Right cardiac atrium (tissue), 5 donors: ENCODE data around the gene KAZN. TPM values are rescaled to one million over a fixed set of nuclear protein-coding genes. Genes with fewer than 3 reads are reported as not detected.

Source experiments
- ATAC-seq, 2 donors: fragments of 200-7000 bp; cut with Tn5 transposase; one replicate each; pipeline versions ENCODE4 v1.8.0 to v1.9.1; 2020; ENCODE audit warnings: moderate library complexity in 2 of 2, mild to moderate bottlenecking in 1 of 2
- DNase-seq, 3 donors: peaks; one replicate each; pipeline ENCODE4 v3.0.0-alpha.2; 2020
- H3K27ac ChIP-seq: one replicate; pipeline ENCODE4 v1.5.1; 2013; ENCODE audit warnings: mild to moderate bottlenecking, low read length, control low read depth, moderate library complexity
- H3K27me3 ChIP-seq: one replicate; pipeline ENCODE4 v1.6.1; 2013; ENCODE audit not compliant: control insufficient read depth, insufficient read depth
- H3K4me1 ChIP-seq: one replicate; pipeline ENCODE4 v1.6.1; 2013; ENCODE audit warnings: low read length; ENCODE audit not compliant: control insufficient read depth, insufficient read depth
- H3K4me3 ChIP-seq: one replicate; pipeline ENCODE4 v1.5.1; 2013; ENCODE audit warnings: low read length, control low read depth
- H3K9me3 ChIP-seq: one replicate; pipeline ENCODE4 v1.6.1; 2013; ENCODE audit warnings: low read length; ENCODE audit not compliant: control insufficient read depth
- WGBS: extraction: QIAGEN DNeasy Blood & Tissue Kit; methylation state at CpG from one replicate; pipeline ENCODE4 v1.1.7; 2013; 5-methylcytosine and 5-hydroxymethylcytosine counted together
- intact Hi-C, 4 donors: fragments of 100-400 bp; cut with DNase I; formaldehyde crosslinking; loops; one replicate each; pipeline versions ENCODE4 v1.11.0 to v1.14.0; 2022 to 2023
- polyA plus RNA-seq: library from polyadenylated mRNA; stranded (reverse); fragments of 200-250 nt; gene quantifications from one replicate; pipeline ENCODE4 v1.2.3, GENCODE V29; 2013
- total RNA-seq, 4 donors: library from RNA; stranded (reverse); fragmentation: NEBNext Ultra II Directional; extraction: Animal tissue kit (Norgen Biotek cat#: 25700); gene quantifications; one replicate each; pipeline ENCODE4 v1.2.1, GENCODE V29; 2021
- donor health status: healthy with polysubstance abuse.
- donor health status: DM: no; HTN: yes; CAD: no.
- donor health status: DM: no; HTN: no; CAD: no.
- donor health status: DM: no; HTN: yes; CAD: no; lungs with severe emphysema.
- donor health status: DM: yes; HTN: yes; CAD: no.

Gene KAZN
- total and polyA plus RNA-seq, 5 donors, result 3.7 to 14.9 (median 12.7) TPM

DNA sequence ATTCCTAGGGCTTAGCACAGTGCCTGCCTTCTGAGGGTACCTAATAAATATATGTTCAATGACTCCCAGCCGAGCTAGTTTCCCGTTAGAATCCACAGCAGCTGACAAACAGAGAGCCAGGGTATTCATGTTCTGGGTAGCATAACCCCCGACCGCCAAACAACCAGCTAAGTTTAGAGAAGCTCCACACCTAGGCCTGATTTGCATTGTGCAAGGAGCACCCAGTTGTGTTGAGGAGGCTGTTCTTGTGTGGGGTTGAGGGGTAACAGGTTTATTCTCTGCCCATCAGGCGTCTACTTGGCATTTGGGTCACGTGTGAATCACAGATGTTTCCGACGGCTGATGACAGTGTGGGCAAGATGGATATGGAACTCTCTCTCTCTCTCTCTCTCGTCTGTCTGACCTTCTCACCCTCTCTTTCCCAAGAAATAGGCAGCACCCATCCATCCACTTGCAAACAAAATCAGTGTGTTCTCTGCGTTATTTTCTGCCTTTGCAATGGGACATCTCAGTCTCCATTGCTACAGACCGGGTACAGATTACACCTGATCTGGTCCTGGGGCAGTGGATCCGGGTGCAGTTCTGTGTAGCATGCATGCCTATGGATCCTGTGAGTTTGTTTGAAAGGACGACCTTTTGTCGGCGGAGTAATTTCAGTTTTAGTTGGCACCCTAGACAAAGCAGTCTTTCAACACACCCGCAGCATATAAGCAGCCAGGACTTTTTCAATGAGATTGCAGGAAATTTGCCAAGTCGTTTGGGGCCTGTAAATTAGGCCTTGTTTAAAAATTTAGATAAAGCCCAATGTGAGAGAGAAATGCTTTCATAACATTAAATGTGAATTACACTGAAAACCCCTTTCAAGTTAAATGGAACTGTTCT lies 29.4 kb downstream of the KAZN start:
- no peak overlapping the region for H3K27ac ChIP-seq
- ATAC-seq (peak; percentile 29 to 36), DNase-seq (no peak)
- WGBS, result 35% methylated on average over 17 of the region's 17 CpGs
- no peaks in the 10 kb centered on the region for H3K4me1 ChIP-seq
- H3K27me3 ChIP-seq, result no peaks in the 10 kb centered on the region
- H3K4me3 ChIP-seq, result no peak overlapping the region
- intact Hi-C loops, result no loop called here
- no peaks in the 10 kb centered on the region for H3K9me3 ChIP-seq

DNA sequence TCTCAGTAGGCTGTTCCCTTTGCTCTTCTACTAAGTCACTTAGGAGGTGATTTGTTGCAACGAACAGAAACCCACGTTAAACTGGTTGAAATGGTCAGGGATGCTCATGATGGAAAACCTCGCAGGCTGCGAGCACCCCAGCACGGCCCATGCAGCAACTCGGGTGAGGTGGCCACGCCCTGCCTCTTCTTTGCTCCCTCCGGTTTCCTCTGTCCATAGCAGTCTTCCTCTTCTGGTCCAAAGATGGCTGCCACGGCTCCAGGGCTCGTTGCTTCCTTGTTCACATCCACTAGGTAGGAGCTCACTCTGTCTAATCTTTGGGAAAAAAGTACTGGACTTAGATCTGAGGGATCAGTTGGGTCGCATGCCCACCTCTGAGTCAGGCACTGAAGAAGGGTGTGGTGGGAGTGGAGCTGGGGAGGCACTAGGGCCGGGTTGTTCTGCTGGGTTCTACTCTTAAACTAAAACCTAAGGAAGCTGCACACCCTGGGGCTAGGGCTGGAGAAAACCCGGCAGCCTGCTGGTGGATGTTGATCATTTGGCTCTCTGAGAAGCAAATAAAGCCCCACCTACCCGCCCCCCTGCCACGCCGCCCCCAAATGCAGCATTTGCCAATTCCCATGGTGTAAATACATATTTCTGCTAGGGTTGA lies 31.0 kb downstream of the KAZN start:
- Histone ChIP-seq H3K4me3 (no peak overlapping the region), H3K9me3 (no peaks in the 10 kb centered on the region), H3K27me3 (no peaks in the 10 kb centered on the region), H3K4me1 (no peaks in the 10 kb centered on the region), H3K27ac (no peak overlapping the region)
- WGBS, result 89% methylated on average over 16 of the region's 16 CpGs
- no peak for ATAC-seq
- no peak for DNase-seq
- intact Hi-C loops, result no loop called here

DNA sequence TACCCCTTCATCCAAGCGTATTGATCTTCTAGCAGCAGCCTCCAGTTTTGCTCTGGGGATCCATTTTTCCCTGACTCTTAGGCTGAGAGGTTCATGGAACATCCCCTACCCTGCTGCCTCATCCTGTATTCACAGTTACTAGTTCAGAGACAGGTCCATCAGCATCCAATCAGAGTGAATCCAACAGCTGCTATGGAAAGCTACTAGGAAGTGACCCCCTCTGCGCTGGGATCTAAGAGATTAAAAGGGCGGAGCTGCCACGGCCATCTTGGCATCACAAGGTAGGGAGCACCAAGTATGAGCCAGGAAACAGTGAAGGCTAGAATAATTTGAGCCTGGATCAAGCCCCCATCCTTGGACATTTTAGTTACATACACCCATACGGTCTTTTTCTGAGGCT lies 32.5 kb downstream of the KAZN start:
- Histone ChIP-seq H3K9me3 (no peaks in the 10 kb centered on the region), H3K4me1 (no peaks in the 10 kb centered on the region), H3K27ac (no peak overlapping the region), H3K4me3 (no peak overlapping the region), H3K27me3 (no peaks in the 10 kb centered on the region)
- ATAC-seq (no peak), DNase-seq (no peak)
- intact Hi-C loops, result no loop called here
- WGBS, result 91% methylated on average over 5 of the region's 5 CpGs

DNA sequence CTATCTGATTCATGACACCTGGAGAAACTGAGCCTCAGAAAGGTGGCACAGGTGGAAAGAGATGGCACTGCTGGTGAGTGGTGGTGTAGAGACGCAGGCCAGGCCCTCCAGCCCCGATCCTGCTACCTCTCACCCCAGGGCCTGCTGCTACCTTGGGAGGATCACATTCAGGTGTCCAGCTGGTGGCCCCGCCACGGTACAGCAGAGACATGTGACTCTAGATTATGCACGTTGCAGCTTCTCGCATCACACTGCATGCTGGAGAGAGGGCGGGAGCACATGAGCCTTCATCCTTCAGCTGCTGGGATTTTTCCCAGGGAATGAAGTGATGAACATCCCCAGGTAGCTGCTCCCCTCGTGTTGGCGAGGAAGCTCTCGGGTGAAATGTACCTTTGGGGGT lies 32.9 kb downstream of the KAZN start:
- H3K27me3 ChIP-seq, result no peaks in the 10 kb centered on the region
- H3K9me3 ChIP-seq, result no peaks in the 10 kb centered on the region
- no peak overlapping the region for H3K4me3 ChIP-seq
- intact Hi-C loops, result no loop called here
- no peaks in the 10 kb centered on the region for H3K4me1 ChIP-seq
- WGBS, result 82% methylated on average over 10 of the region's 10 CpGs
- H3K27ac ChIP-seq, result no peak overlapping the region
- no peak for ATAC-seq
- no peak for DNase-seq

DNA sequence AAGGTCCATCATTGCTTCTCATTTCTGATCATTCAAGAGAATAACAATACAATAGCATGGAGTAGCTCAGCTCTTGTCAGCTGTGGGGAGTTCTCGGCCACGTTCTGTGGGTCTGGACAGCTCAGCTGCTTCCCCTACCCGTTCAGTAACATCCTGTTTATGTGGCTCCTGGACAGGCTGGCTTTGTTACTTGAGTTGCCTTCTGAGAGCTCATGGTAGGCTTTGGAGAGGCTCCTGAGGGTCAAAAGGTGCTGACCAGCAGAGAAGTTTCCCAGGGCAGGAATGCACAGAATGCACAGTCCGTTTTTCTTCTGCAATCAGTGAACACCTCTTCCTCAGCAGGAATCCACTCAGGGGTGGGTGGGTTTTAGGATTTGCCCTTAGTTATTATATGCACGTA lies 36.0 kb downstream of the KAZN start:
- H3K4me3 ChIP-seq, result no peak overlapping the region
- H3K27ac ChIP-seq, result no peak overlapping the region
- WGBS, result 44% methylated on average over 5 of the region's 5 CpGs
- no peaks in the 10 kb centered on the region for H3K9me3 ChIP-seq
- DNase-seq (no peak), ATAC-seq (no peak)
- intact Hi-C loops, result no loop called here
- no peaks in the 10 kb centered on the region for H3K27me3 ChIP-seq
- H3K4me1 ChIP-seq, result no peaks in the 10 kb centered on the region

DNA sequence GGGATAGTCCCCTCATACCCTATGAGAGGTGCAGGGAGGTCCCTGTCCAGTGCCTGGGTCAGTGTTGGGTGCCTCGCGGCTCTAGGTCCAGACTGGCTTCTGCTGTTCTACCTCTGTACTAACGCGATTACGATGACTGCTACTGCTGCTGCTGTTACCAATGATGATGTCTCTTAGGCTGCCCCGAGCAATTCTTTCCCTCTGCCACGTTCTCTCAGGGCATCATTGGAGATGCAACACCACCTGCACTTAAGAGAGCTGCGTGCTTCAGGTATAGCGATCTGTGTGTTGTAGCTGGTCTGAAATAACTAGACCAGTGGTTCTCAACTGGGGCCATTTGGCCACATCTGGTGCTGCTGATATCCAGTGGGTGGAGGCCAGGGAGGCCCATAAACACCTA lies 36.9 kb downstream of the KAZN start:
- DNase-seq, result no peak
- H3K9me3 ChIP-seq, result no peaks in the 10 kb centered on the region
- ATAC-seq, result no peak
- 96% methylated on average over 9 of the region's 9 CpGs for WGBS
- H3K27me3 ChIP-seq, result no peaks in the 10 kb centered on the region
- intact Hi-C loops, result no loop called here
- no peaks in the 10 kb centered on the region for H3K4me1 ChIP-seq
- no peak overlapping the region for H3K27ac ChIP-seq
- no peak overlapping the region for H3K4me3 ChIP-seq

DNA sequence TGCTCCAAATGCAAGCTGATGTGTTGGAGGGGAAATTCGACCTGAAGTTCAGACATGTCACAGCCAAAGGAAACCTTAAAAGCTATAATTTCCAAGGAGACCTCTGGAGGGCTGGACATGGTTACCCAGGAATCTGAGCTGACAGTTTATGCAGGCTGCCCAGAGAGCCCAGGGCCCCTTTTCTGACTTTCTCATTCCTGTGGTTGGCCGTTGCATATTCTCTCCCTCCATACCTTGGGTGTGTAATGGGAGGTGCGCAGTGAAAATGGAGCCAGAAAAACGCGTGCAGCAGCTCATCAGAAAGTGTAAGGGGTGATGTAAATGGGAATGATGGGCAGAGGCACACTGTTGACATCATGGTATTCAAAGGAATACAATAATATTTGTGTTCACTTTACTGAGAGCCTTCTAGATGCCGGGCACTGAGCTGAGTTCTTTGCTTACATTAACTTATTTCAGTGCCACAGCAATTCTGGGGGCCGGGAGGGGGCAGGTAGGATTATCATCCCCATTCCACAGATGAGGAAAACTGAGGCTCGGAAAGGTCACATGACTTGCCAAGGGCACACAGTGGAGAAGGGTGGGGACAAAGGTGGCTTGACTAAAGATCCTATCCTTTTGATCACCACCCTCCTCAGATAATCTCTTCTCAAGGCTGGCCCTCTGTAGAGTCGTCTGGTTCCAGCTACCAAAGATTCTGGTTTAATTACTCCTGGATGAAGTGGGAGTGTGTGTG lies 38.6 kb downstream of the KAZN start:
- WGBS, result 80% methylated on average over 9 of the region's 9 CpGs
- no peaks in the 10 kb centered on the region for H3K4me1 ChIP-seq
- no peaks in the 10 kb centered on the region for H3K27me3 ChIP-seq
- ATAC-seq (no peak), DNase-seq (no peak)
- H3K9me3 ChIP-seq, result no peaks in the 10 kb centered on the region
- no peak overlapping the region for H3K27ac ChIP-seq
- H3K4me3 ChIP-seq, result no peak overlapping the region
- intact Hi-C loops, result no loop called here

DNA sequence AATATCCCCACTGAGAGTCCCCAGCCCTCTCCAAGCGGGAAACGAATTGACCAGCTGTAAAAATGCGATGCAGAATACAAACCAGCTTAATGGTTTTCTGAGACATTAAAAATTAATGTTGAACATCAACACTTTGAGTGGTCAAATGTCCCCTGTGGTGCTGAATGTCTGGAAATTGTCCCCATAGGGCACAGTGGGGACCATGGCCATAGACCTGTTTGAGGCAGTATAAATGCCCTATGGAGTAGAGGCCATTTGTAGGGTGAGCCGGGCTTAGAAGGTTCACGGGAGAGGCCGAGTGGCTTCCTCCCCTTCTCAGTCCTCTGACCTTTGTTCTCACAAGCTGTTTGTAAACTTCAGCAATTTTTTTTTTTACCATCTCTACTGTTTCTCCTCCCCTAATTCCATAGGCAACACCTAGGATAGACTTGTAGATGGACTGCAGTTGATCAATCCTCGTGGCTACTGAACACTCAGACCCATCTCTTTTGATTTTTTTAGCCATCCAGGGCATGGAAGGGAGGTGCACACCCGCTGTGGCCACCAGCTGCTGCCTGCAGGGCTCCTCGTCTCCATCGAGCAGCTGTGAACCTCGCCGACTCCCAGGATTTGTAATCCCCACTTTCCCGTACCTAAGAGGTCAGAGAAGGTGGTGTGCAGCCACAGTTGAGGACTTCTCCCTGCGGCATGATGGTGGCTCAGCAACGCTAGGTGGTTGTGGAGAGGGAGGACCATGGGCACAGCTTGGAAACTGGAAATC lies 41.0 kb downstream of the KAZN start:
- ATAC-seq (no peak), DNase-seq (no peak)
- WGBS, result 79% methylated on average over 15 of the region's 15 CpGs
- Histone ChIP-seq H3K27me3 (no peaks in the 10 kb centered on the region), H3K27ac (no peak overlapping the region), H3K4me1 (no peaks in the 10 kb centered on the region), H3K9me3 (no peaks in the 10 kb centered on the region), H3K4me3 (no peak overlapping the region)
- intact Hi-C loops, result no loop called here

DNA sequence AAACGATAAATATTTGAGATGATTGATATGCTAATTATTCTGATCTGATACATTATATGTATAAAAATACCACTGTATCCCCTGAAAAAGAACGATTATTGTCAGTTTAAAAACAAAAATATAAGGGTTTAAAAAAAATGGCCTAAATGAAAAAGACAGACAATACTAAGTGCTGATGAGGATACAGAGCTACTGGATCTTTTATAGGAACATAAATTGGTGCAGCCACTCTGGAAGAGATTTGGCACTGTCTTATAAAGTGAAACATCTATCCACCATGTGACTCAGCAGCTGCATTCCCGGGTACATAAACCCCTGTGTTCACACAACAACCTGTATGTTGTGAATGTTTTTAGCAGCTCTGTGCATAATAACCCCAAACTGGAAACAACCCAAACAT lies 44.2 kb downstream of the KAZN start:
- intact Hi-C loops, result no loop called here
- no peaks in the 10 kb centered on the region for H3K27me3 ChIP-seq
- ATAC-seq, result no peak
- no peak overlapping the region for H3K4me3 ChIP-seq
- DNase-seq, result no peak
- no peaks in the 10 kb centered on the region for H3K9me3 ChIP-seq
- WGBS, result 85% methylated on average over 3 of the region's 3 CpGs
- no peak overlapping the region for H3K27ac ChIP-seq
- no peaks in the 10 kb centered on the region for H3K4me1 ChIP-seq

DNA sequence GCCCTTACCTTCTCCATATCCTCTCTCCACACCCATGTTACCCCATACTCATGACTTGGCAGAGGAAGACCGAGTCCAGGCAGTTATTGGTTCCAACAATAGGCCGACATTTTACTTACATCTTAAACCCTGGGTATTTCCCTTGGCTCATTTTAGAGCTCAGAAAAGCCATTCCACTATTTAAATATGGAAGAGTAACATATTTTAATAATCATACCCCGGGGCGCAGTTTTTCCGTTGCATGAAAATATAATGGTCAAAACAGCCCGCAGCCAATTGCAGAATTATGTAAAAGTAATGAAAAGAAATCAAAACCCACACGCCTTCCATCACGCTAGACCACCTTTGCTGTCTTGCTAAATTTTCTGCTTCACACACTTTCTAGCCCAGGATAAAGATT lies 48.5 kb downstream of the KAZN start:
- 94% methylated on average over 8 of the region's 8 CpGs for WGBS
- Histone ChIP-seq H3K27ac (no peak overlapping the region), H3K4me3 (no peak overlapping the region), H3K9me3 (no peaks in the 10 kb centered on the region), H3K4me1 (no peaks in the 10 kb centered on the region), H3K27me3 (no peaks in the 10 kb centered on the region)
- no peak for DNase-seq
- ATAC-seq, result no peak
- intact Hi-C loops, result no loop called here
